CD4-positive, alpha-beta T cell treated with Interleukin-17A for 1 hour (primary cell): ENCODE data around the gene RBFOX1.

Experiments
- DNase-seq: peaks from one replicate; pipeline ENCODE4 v3.0.0-alpha.2; 2020

Gene RBFOX1

DNA sequence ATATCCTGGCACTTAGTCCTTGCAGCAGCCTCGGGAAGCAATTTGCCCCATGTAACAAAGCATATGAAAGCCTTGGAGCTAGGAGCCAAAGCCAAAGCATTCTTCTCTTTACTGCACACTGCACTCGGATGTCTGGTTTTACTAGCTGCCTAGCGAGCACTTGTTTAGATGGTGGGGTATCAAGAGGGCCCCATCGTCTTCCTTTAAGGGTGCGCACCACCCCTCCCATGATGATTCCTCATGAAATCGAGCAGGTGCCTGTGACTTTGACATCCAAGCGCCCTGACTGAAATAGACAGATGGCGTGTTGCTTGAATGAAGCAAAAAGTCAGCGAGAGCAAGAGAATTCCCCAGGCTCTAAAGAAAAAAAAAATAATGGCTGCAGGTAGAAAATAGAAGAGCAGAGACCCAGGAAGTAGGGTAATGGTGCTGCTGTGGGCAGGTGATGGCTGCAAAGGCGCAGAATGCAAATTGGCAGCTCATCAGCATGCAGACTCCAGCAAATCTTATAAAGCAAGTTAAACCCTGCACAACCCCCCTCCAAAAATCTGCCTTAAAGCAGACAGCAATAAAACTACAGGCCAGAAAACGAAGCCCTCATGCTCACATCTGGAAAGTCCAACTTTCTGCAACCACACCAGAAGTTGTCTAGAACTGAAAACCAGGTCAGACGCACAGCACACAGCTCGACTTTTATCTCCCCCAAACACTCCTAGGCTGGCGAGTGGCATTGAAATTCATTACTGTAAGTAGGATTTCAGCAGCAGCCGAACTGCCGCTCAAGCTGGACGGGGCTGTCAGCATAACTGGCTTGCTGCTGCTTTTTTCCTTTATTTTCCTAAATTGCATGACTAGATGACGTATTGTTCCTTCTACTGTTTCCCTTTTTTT lies 384.3 kb downstream of the RBFOX1 start:
- no peak for DNase-seq

DNA sequence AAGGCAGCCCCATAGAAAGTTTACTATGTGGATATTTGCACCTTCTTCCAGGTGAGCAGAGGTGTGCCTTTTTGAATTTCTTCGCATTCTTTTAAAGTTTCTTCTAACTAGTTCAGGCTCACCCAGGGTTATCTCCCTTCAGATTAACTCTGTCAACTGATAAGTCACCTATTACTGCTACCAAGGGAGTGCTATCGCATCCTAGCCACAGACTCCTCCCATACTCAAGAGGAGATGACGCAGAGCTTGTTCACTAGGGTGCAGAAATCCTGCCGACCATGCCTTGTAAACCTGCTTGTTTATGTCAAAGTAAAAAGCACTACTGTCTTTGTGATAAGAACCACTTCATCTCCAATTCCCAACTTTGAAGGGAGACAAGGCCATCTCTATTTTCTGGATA lies 390.1 kb downstream of the RBFOX1 start:
- no peak for DNase-seq

DNA sequence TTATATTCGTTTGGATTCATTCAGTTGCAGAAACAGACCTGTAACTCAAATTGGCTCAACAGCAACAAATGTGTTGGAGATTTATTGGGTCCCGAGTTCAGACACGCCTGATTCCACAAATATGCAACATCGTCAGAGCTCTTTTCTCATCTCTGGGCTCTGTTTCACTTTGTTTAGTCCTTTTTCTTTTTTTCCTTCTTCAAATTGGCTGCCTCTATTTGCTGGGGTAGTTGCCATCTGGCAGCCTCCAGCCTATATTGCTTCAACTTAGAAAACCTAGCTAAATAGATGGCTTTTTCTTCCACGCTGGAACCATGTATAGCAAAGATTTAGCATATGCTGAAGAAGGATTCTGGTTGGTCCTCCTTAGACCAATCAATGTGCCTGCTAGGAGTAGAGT lies 398.5 kb downstream of the RBFOX1 start:
- DNase-seq = no peak

DNA sequence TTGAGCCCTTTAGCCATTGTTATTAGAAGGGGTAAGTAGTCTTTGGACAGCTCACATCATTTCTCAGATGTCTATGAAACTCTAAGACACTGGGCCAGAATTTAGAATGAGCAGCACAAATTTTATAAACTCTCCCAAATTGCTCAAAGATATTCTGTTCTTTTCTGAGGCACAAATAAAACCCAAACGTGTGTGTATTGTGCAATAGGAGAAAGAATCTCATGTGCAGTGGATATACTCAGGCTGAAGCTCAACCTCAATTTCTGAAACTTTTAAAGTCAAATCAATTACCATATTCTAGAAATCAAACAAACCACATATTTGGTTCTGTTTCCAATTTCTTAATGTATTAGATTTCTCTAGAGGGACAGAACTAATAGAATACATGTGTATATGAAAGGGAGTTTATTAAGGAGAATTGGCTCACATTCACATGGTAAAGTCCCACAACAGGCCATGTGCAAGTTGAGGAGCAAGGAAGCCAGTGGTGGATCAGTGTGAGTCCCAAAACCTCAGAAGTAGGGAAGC lies 403.6 kb downstream of the RBFOX1 start:
- DNase-seq = no peak

DNA sequence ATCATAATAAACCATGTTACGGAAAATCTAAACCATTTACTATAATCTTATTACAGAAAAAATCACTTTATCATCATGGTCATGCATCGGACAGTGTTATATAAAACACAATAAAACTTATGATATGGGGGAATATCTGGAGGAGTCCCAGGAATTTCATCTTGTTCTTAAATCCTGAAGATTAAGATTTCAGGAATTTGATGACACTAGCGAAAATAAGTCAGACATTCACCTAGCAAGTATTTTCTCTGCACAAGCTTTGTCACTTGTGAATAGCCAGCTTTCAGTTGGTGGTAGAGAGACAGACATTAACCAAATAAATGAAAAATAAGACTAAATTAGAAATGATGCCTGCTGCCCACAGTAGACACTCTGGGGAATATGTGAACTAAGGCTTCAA lies 410.0 kb downstream of the RBFOX1 start:
- DNase-seq = no peak

DNA sequence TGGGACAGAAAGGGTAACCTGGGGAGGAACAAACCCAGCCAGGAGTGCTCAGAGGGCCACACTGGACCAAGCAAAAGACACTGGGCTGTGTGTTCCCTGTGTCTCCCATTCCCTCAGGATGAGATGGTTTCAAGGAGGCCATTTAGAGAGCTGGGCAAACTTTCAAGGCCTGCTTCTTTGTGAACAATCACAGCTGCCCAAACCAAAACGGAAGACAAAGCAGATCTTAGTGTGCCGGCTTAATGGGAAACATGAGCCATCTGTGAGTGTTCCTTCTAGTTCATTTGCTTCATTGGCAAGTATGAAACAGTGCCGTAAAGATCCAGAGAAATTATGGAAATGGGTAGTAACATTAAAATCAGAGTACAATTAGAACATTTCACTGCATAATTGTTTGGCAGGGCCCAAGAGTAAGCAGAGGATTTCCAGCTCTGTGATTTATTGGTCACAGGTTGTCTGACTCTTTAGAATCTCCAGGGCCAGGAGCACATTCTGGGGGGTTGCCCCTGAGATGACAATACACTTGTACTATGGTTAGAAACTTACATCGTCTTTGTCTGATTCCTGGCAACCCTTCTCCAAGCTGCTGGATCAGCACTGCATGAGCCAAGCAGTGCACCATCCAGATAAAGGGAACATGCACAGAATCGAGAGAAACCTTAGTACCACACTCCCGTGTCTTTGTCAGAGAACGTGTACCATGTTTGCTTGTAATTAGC lies 412.1 kb downstream of the RBFOX1 start:
- no peak for DNase-seq

DNA sequence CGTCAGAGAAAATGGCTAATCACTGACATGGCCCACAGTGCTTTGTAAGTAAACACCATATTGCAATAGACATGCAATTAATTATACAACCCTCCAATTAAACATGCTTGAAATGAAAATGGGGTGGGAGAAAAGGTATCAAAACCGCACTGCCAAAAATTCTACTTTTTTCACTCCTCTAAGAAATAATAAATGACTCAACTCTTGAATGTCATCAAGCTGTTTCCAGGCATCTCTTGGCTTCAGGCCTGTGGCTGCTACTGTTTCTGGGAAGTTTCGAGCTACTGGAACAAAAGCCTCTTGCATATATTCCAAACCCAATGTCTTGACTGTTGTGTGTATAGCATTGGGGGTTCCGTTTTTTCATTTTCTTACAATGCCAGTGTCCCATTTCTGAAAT lies 412.6 kb downstream of the RBFOX1 start:
- DNase-seq = no peak

DNA sequence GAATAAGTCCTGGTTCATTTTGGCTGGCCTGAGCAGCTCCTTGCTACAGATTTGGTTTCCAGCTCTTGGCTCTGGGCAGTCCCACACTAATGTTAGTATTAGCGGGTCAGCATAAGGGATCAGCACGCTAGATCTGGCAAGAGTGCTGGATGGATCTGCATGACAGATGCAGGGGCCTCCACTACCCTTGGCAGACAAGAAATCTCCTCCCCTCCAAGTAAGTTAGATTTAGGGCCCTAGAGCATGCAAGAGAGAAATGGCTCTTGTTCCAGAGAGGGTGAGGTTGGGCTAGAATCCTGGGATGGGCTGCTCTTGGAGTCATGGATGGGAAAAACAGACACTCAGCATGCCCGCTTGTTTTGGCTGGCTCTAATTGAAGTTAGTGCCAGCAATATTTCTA lies 414.3 kb downstream of the RBFOX1 start:
- DNase-seq = no peak

DNA sequence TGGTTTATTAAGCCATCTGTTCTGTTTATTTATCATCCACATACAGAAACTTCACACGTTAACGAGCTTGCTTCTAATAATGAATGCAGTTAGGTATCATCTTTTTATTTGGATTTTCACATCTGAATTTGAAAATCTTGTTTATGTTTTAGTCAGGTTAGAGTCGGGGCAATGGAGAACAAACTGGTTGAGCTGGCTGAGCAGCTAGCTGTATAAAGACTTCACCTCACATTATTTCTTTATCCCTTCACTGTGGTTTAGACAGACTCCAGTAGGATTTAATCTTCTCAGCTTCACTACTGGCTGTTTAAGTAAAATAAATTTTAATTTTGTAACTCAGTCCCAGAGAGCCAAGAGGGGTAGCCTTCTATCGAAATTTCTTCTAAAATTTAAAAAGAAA lies 415.9 kb downstream of the RBFOX1 start:
- DNase-seq = no peak

DNA sequence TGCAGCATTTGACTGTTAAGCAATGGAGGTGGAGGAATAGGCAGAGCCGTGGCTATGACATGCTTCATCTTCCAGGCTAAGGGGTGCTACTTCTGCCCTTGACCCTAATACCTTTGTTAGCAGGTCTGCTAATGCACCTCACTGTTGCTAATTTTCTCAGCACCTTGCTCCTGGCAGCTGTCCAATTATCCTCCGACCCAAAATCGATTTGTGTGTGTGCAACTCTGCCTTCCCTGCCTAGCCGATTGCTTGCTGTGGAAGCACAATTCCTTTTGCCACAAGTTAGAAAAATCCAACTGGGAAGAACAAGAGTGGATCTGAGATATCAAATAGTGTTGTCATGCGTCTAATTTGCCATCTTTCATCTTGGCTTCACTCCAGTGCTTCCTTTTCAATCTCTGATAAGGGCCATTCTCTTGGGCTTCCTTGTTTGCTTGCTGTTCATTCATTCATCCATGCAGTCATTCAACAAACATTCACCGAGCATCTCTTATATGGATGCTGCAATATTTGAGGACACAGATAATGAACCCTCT lies 422.8 kb downstream of the RBFOX1 start:
- DNase-seq = no peak
